Measurements from ENCODE around the gene PIK3R4. TPM values are rescaled to one million over a fixed set of nuclear protein-coding genes. Genes with fewer than 3 reads are reported as not detected.

The PIK3R4 gene
- total and polyA plus RNA-seq, 3 experiments from 2014 or later = 20.8 to 34.8 (median 32.0) TPM

DNA sequence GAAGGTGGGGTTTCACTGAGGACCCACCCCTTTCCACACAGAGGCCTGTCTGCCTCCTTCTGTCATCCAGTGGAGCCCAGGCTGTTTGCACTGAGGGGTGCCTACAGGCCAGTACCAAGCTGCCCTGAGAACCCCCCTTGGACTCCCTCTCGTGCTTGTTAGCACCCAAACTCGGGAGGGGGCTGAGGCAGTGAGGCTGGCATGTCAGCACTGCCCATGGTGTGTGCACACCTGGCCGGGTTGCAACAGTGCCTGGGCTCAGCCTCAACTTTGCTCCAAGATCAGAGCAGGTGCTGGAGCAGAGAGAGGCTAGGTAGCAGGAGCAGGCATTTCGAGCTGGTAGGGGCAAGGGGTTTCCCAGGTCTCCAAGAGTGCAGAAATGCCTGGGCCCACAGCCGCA lies 90.0 kb downstream of the PIK3R4 start:
- ChIA-PET CTCF (no interaction called here), POLR2A (no interaction called here)
- Mint-ChIP-seq H3K36me3 (peaks cover 5 to 8% (median 6%) of the 10 kb centered on the region in 3 donors), H3K9me3 (no peaks in the 10 kb centered on the region), H3K4me1 (no peaks in the 10 kb centered on the region), H3K27me3 (no peaks in the 10 kb centered on the region), H3K4me3 (no peak overlapping the region), H3K27ac (no peak overlapping the region)
- Histone ChIP-seq H3K36me3 (ENCODE audit: insufficient read depth, low read length) (no peaks in the 10 kb centered on the region), H3K27me3 (ENCODE audit: insufficient read depth, low read length, poor library complexity, severe bottlenecking) (no peaks in the 10 kb centered on the region), H3K4me3 (ENCODE audit: low read length) (no peak overlapping the region), H3K9me3 (ENCODE audit: low read length) (no peaks in the 10 kb centered on the region), H3K27ac (ENCODE audit: low read depth, low read length) (no peak overlapping the region), H3K4me1 (ENCODE audit: insufficient read depth, low read length) (no peaks in the 10 kb centered on the region)
- DNase-seq = no peak

DNA sequence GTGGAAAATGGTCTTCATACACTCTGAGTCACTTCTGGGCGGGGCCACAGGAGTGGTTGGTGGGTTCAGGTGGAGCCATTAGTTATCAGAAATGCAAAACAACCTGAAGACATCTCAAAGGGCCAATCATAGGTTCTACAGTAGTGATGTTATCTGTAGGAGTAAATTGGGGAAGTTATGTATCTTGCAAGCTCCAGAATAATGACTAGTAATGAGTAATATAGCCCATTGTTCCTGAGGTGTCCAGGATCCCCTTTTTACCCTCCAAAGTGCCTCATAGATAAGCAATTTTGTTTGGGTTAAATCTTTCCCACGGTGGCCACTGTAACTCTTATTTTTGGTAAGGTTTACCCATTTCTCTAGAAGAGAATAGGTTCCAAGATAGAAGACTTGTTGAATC lies 91.7 kb downstream of the PIK3R4 start:
- H3K4me3 ChIP-seq (ENCODE audit: low read length) = no peak overlapping the region
- Mint-ChIP-seq H3K9me3 (no peaks in the 10 kb centered on the region), H3K27me3 (no peaks in the 10 kb centered on the region), H3K4me1 (no peaks in the 10 kb centered on the region), H3K27ac (peak overlapping the region in 1 of 8 donors; percentile 47), H3K4me3 (no peak overlapping the region), H3K36me3 (peaks cover 5 to 8% (median 6%) of the 10 kb centered on the region in 3 donors)
- H3K36me3 ChIP-seq (ENCODE audit: insufficient read depth, low read length) = no peaks in the 10 kb centered on the region
- H3K9me3 ChIP-seq (ENCODE audit: low read length) = no peaks in the 10 kb centered on the region
- no peak overlapping the region for H3K27ac ChIP-seq (ENCODE audit: low read depth, low read length)
- POLR2A ChIA-PET = no interaction called here
- H3K4me1 ChIP-seq (ENCODE audit: insufficient read depth, low read length) = no peaks in the 10 kb centered on the region
- H3K27me3 ChIP-seq (ENCODE audit: insufficient read depth, low read length, poor library complexity, severe bottlenecking) = no peaks in the 10 kb centered on the region
- CTCF ChIA-PET = no interaction called here
- no peak for DNase-seq

DNA sequence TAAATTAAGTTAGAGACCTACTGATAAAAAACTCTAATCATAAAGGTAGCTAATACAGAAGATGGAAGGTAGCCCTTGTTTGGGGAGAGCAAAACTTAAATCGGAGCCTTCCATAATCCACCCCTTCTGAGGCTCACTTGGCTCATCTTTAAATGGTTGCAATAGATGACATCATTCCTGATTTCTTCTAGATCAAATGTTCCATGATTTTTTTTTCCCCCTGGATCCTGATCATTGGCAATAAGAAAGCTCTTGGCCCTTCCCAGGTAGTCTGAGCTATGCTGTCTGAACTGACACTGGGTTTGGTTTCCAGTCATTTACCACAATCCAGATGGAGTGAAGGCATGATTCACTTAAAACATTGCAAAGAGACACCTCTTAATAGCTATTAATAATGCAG lies 92.5 kb downstream of the PIK3R4 start:
- Histone ChIP-seq H3K4me3 (ENCODE audit: low read length) (no peak overlapping the region), H3K27me3 (ENCODE audit: insufficient read depth, low read length, poor library complexity, severe bottlenecking) (no peaks in the 10 kb centered on the region), H3K36me3 (ENCODE audit: insufficient read depth, low read length) (no peaks in the 10 kb centered on the region), H3K4me1 (ENCODE audit: insufficient read depth, low read length) (no peaks in the 10 kb centered on the region), H3K27ac (ENCODE audit: low read depth, low read length) (no peak overlapping the region), H3K9me3 (ENCODE audit: low read length) (no peaks in the 10 kb centered on the region)
- Mint-ChIP-seq H3K27ac (no peak overlapping the region), H3K27me3 (no peaks in the 10 kb centered on the region), H3K36me3 (peaks cover 5 to 8% (median 6%) of the 10 kb centered on the region in 3 donors), H3K4me1 (no peaks in the 10 kb centered on the region), H3K4me3 (no peak overlapping the region), H3K9me3 (no peaks in the 10 kb centered on the region)
- ChIA-PET CTCF (no interaction called here), POLR2A (no interaction called here)
- no peak for DNase-seq

DNA sequence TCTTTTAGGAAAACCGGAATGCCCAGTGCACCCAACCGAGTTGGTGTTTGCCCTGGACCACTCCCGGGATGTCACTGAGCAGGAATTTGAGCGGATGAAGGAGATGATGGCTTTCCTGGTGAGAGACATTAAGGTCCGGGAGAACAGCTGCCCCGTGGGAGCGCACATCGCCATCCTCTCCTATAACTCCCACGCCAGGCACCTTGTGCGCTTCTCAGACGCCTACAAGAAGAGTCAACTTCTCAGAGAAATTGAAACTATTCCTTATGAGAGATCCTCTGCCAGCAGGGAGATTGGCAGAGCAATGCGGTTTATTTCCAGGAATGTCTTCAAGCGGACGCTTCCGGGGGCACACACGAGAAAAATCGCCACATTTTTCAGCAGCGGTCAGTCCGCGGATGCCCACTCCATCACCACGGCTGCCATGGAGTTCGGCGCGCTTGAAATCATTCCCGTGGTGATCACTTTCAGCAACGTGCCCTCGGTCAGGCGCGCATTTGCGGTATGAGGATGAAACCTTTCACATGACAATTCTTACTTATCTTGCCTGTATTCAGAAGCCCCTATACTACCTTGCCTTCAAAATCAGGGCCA lies 97.5 kb downstream of the PIK3R4 start:
- Histone ChIP-seq H3K4me1 (ENCODE audit: insufficient read depth, low read length) (no peaks in the 10 kb centered on the region), H3K27me3 (ENCODE audit: insufficient read depth, low read length, poor library complexity, severe bottlenecking) (no peaks in the 10 kb centered on the region), H3K27ac (ENCODE audit: low read depth, low read length) (no peak overlapping the region), H3K9me3 (ENCODE audit: low read length) (no peaks in the 10 kb centered on the region), H3K4me3 (ENCODE audit: low read length) (no peak overlapping the region), H3K36me3 (ENCODE audit: insufficient read depth, low read length) (no peaks in the 10 kb centered on the region)
- Mint-ChIP-seq H3K9me3 (no peaks in the 10 kb centered on the region), H3K4me3 (no peak overlapping the region), H3K4me1 (no peaks in the 10 kb centered on the region), H3K27me3 (peaks cover 0 to 5% of the 10 kb centered on the region in 2 donors), H3K27ac (peak overlapping the region in 1 of 8 donors; percentile 28), H3K36me3 (no peaks in the 10 kb centered on the region)
- POLR2A ChIA-PET = no interaction called here
- CTCF ChIA-PET = interaction anchor here (0.9 kb wide), 1 partner anchor 10 kb away, joined by 3 read pairs; no protein-coding TSS in a partner anchor
- no peak for DNase-seq

DNA sequence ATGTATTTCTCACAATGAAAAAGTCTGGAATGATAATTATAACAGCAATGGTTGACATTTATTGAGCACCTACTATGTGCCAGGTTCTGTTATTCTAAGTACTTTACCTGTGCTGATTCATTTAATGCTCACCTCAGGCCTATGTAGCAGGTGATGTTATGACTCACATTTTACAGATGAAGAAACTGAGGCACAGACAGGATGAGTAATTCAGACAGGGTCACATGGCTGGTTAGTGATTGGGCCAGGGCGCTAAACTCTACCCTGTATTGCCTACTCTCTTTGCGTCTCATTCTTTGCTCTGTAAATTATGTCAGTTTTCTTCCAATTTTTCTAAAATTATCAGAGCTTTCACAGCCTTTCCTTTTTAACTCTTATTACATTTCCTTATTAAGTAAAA lies 98.3 kb downstream of the PIK3R4 start:
- Mint-ChIP-seq H3K27ac (no peak overlapping the region), H3K9me3 (no peaks in the 10 kb centered on the region), H3K36me3 (no peaks in the 10 kb centered on the region), H3K4me1 (no peaks in the 10 kb centered on the region), H3K4me3 (no peak overlapping the region), H3K27me3 (peaks cover 0 to 5% of the 10 kb centered on the region in 2 donors)
- ChIA-PET POLR2A (no interaction called here), CTCF (interaction anchor here (0.9 kb wide), 1 partner anchor 9 kb away, joined by 3 read pairs; no protein-coding TSS in a partner anchor)
- no peaks in the 10 kb centered on the region for H3K36me3 ChIP-seq (ENCODE audit: insufficient read depth, low read length)
- H3K4me3 ChIP-seq (ENCODE audit: low read length) = no peak overlapping the region
- no peak for DNase-seq
- no peaks in the 10 kb centered on the region for H3K9me3 ChIP-seq (ENCODE audit: low read length)
- no peaks in the 10 kb centered on the region for H3K27me3 ChIP-seq (ENCODE audit: insufficient read depth, low read length, poor library complexity, severe bottlenecking)
- no peak overlapping the region for H3K27ac ChIP-seq (ENCODE audit: low read depth, low read length)
- no peaks in the 10 kb centered on the region for H3K4me1 ChIP-seq (ENCODE audit: insufficient read depth, low read length)

DNA sequence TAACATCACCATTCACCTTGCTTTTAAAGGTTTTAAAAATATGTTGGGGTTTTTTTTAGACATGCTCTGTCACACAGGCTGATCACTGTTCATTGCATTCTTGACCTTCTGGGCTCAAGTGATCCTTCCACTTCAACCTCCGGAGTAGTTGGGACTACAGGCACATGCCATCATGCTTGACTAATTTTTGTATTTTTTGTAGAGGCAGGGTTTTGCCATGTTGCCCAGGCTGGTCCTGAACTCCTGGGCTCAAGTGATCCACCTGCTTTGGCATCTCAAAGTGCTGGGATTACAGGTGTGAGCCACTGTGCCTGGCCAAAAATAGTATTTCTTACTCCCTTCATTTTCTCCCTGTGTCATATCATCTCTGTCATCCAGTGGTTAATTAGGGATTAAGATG lies 101.4 kb downstream of the PIK3R4 start:
- H3K4me1 ChIP-seq (ENCODE audit: insufficient read depth, low read length) = no peaks in the 10 kb centered on the region
- Mint-ChIP-seq H3K27me3 (peaks cover 0 to 14% of the 10 kb centered on the region in 2 donors), H3K9me3 (no peaks in the 10 kb centered on the region), H3K27ac (no peak overlapping the region), H3K4me3 (no peak overlapping the region), H3K4me1 (no peaks in the 10 kb centered on the region), H3K36me3 (no peaks in the 10 kb centered on the region)
- no peaks in the 10 kb centered on the region for H3K9me3 ChIP-seq (ENCODE audit: low read length)
- POLR2A ChIA-PET = no interaction called here
- DNase-seq = no peak
- H3K36me3 ChIP-seq (ENCODE audit: insufficient read depth, low read length) = no peaks in the 10 kb centered on the region
- CTCF ChIA-PET = no interaction called here
- H3K27ac ChIP-seq (ENCODE audit: low read depth, low read length) = no peak overlapping the region
- no peaks in the 10 kb centered on the region for H3K27me3 ChIP-seq (ENCODE audit: insufficient read depth, low read length, poor library complexity, severe bottlenecking)
- no peak overlapping the region for H3K4me3 ChIP-seq (ENCODE audit: low read length)

DNA sequence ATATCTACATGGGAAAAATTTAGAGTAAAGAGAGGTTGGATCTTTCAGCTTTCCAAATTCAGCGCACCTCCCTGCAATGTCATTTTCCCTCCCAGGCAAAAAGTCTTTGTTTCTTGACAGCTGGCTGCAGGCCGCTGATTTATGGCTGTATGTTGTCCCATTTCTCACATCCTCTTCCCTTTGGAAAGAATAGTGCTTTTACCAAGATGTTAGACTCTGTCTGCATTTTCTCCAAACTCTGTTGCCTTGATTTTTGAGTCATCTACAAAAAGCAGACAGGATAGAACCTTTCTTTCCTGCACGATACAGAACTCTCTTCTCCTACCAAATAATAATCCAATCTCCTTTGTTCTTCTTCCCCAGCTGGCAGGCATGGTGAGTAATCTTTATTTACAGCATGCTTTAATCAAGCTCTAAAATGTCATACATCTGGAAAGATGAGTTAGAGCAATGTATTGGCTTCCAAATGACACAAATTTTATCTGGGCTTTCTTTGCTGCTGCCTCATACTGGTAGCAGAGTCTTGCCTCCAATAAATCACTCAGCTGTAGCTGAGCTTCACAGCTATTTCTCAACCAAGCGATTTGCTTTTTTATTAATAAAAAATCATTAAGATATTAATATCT lies 101.9 kb downstream of the PIK3R4 start:
- Histone ChIP-seq H3K4me1 (ENCODE audit: insufficient read depth, low read length) (no peaks in the 10 kb centered on the region), H3K9me3 (ENCODE audit: low read length) (no peaks in the 10 kb centered on the region), H3K36me3 (ENCODE audit: insufficient read depth, low read length) (no peaks in the 10 kb centered on the region), H3K27me3 (ENCODE audit: insufficient read depth, low read length, poor library complexity, severe bottlenecking) (no peaks in the 10 kb centered on the region), H3K27ac (ENCODE audit: low read depth, low read length) (no peak overlapping the region), H3K4me3 (ENCODE audit: low read length) (no peak overlapping the region)
- no peaks in the 10 kb centered on the region for H3K4me1 Mint-ChIP-seq
- ChIA-PET CTCF (no interaction called here), POLR2A (no interaction called here)
- H3K36me3 Mint-ChIP-seq = no peaks in the 10 kb centered on the region
- H3K27ac Mint-ChIP-seq = no peak overlapping the region
- peaks cover 0 to 14% of the 10 kb centered on the region in 2 donors for H3K27me3 Mint-ChIP-seq
- no peak for DNase-seq
- no peak overlapping the region for H3K4me3 Mint-ChIP-seq
- no peaks in the 10 kb centered on the region for H3K9me3 Mint-ChIP-seq

DNA sequence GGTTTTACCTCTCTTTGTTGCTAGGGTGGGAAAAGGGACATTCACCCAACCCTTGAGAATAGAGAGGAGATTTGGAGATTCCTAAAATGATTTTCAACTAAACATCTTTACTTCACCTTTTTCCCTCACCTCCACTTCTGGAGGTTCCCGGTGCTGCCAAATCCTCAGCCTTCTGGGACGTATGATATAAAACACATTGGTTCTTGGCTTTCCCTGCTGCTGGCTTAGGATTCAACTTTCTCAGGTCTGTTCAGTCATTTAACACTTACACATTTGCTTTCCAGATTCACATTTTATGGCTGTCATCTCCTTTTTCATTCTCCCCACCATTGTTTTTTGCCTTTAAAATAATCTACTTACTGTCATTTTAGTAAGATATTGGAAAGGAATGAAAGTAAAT lies 106.6 kb downstream of the PIK3R4 start:
- Histone ChIP-seq H3K27me3 (ENCODE audit: insufficient read depth, low read length, poor library complexity, severe bottlenecking) (no peaks in the 10 kb centered on the region), H3K9me3 (ENCODE audit: low read length) (no peaks in the 10 kb centered on the region), H3K36me3 (ENCODE audit: insufficient read depth, low read length) (no peaks in the 10 kb centered on the region), H3K4me3 (ENCODE audit: low read length) (no peak overlapping the region), H3K4me1 (ENCODE audit: insufficient read depth, low read length) (no peaks in the 10 kb centered on the region), H3K27ac (ENCODE audit: low read depth, low read length) (no peak overlapping the region)
- H3K36me3 Mint-ChIP-seq = no peaks in the 10 kb centered on the region
- DNase-seq = no peak
- no peaks in the 10 kb centered on the region for H3K9me3 Mint-ChIP-seq
- H3K27ac Mint-ChIP-seq = no peak overlapping the region
- POLR2A ChIA-PET = no interaction called here
- CTCF ChIA-PET = interaction anchor here (1.1 kb wide), 1 partner anchor 9 kb away, joined by 3 read pairs; no protein-coding TSS in a partner anchor
- peaks cover 3 to 10% of the 10 kb centered on the region in 2 donors for H3K27me3 Mint-ChIP-seq
- no peaks in the 10 kb centered on the region for H3K4me1 Mint-ChIP-seq
- H3K4me3 Mint-ChIP-seq = no peak overlapping the region
